ENCODE data around the gene MICOS13. TPM values are rescaled to one million over a fixed set of nuclear protein-coding genes. Genes with fewer than 3 reads are reported as not detected.

Gene MICOS13
- total RNA-seq, 4 donors from 2014 or later, result 43.6 to 65.5 (median 54.1) TPM

GRCh38 chr19:5669212-5669611, 11.1 kb downstream of the MICOS13 start:
- no peak for TF ChIP-seq CTCF (IDR thresholded peaks at IDR 0.05)
- intact Hi-C loops (cut with DNase I; ENCODE audit: low total_unique reads), result loop anchor here (10.0 kb wide), 1 partner anchor 54 kb away; no protein-coding TSS in a partner anchor
- WGBS, 2 donors, result 84 to 87% methylated on average over 11 of the region's 11 CpGs
- no peak for DNase-seq (ENCODE audit: low spot score in 2 of 2)
- no peak overlapping the region for H3K4me3 ChIP-seq (ENCODE audit: low read depth, poor library complexity, severe bottlenecking)

GRCh38 chr19:5667751-5668271, 12.5 kb downstream of the MICOS13 start:
- intact Hi-C loops (cut with DNase I; ENCODE audit: low total_unique reads), result loop anchor here (10.0 kb wide), 1 partner anchor 53 kb away; no protein-coding TSS in a partner anchor
- 77 to 82% methylated on average over 22 of the region's 22 CpGs for WGBS, 2 donors
- H3K4me3 ChIP-seq (ENCODE audit: low read depth, poor library complexity, severe bottlenecking), result no peak overlapping the region
- no peak for TF ChIP-seq CTCF (IDR thresholded peaks at IDR 0.05)
- no peak for TF ChIP-seq POLR2A (IDR thresholded peaks at IDR 0.05)
- DNase-seq (ENCODE audit: low spot score in 2 of 2), result no peak

GRCh38 chr19:5666921-5667610, 13.2 kb downstream of the MICOS13 start:
- intact Hi-C loops (cut with DNase I; ENCODE audit: low total_unique reads), result loop anchor here (10.0 kb wide), 1 partner anchor 52 kb away; no protein-coding TSS in a partner anchor
- no peak for DNase-seq (ENCODE audit: low spot score in 2 of 2)
- WGBS, 2 donors, result 88 to 92% methylated on average over 22 to 25 of the region's 26 CpGs

GRCh38 chr19:5665781-5666513, 14.4 kb downstream of the MICOS13 start:
- TF ChIP-seq CTCF (IDR thresholded peaks at IDR 0.05), result no peak
- TF ChIP-seq POLR2A (IDR thresholded peaks at IDR 0.05), result no peak
- WGBS, 2 donors, result 77 to 79% methylated on average over 10 of the region's 10 CpGs
- no peak for DNase-seq (ENCODE audit: low spot score in 2 of 2)
- H3K4me3 ChIP-seq (ENCODE audit: low read depth, poor library complexity, severe bottlenecking), result no peak overlapping the region
- intact Hi-C loops (cut with DNase I; ENCODE audit: low total_unique reads), result loop anchor here (10.0 kb wide), 1 partner anchor 51 kb away; no protein-coding TSS in a partner anchor

More at GRCh38 chr19:5666921-5667610, 13.2 kb downstream of the MICOS13 start:
- H3K4me3 ChIP-seq (ENCODE audit: low read depth, poor library complexity, severe bottlenecking), result no peak overlapping the region
- no peak for TF ChIP-seq POLR2A (IDR thresholded peaks at IDR 0.05)
- no peak for TF ChIP-seq CTCF (IDR thresholded peaks at IDR 0.05)

- intact Hi-C loops (cut with DNase I; ENCODE audit: low total_unique reads), result loop anchor here (10.0 kb wide), 1 partner anchor 50 kb away; no protein-coding TSS in a partner anchor
- no peak for TF ChIP-seq CTCF (IDR thresholded peaks at IDR 0.05)
- no peak for TF ChIP-seq POLR2A (IDR thresholded peaks at IDR 0.05)
- no peak overlapping the region for H3K4me3 ChIP-seq (ENCODE audit: low read depth, poor library complexity, severe bottlenecking)
- no peak for DNase-seq (ENCODE audit: low spot score in 2 of 2)
- WGBS, 2 donors, result 85 to 89% methylated on average over 2 of the region's 2 CpGs
These were observed 15.8 kb downstream of the MICOS13 start for GRCh38 chr19:5664515-5664914.
